Stomach (tissue), 9 donors: ENCODE measurements around the gene SPHK2. TPM values are rescaled to one million over a fixed set of nuclear protein-coding genes. Genes with fewer than 3 reads are reported as not detected.

Source experiments
- DNase-seq, 2 donors: peaks; one replicate each; pipeline versions ENCODE4 v3.0.0 to v3.0.0-alpha.2; 2013 to 2019
- H3K27ac ChIP-seq, 5 donors: fragments of 200-600 bp in 4 of 5; sonication (generic) in 4 of 5; one replicate each; pipeline ENCODE4 v1.5.1; 2013 to 2019; ENCODE audit warnings: mild to moderate bottlenecking in 1 of 5, moderate library complexity in 1 of 5
- H3K27me3 ChIP-seq, 3 donors: fragments of 200-600 bp; sonication (generic); one replicate each; pipeline ENCODE4 v1.5.1; 2017 to 2019; ENCODE audit warnings: mixed run types in 1 of 3
- H3K36me3 ChIP-seq, 4 donors: fragments of 200-600 bp; sonication (generic); 1 replicate in 3 of 4; 2 replicates in 1 of 4; pipeline ENCODE4 v1.5.1; 2016 to 2019
- H3K4me1 ChIP-seq, 4 donors: fragments of 200-600 bp; sonication (generic); one replicate each; pipeline ENCODE4 v1.5.1; 2016 to 2019
- H3K4me3 ChIP-seq, 4 donors: fragments of 200-600 bp; sonication (generic) in 3 of 4; one replicate each; pipeline ENCODE4 v1.5.1; 2016 to 2019; ENCODE audit warnings: mild to moderate bottlenecking in 1 of 4
- H3K9me3 ChIP-seq, 4 donors: fragments of 200-600 bp; sonication (generic); one replicate each; pipeline ENCODE4 v1.5.1; 2016 to 2019
- EP300 ChIP-seq: sonication (generic); formaldehyde crosslinking; IDR thresholded peaks from one replicate; pipeline ENCODE4 v1.6.1; 2017; ENCODE audit warnings: antibody characterized with exemption
- POLR2A ChIP-seq, 4 donors: fragments of 450-650 bp; IDR thresholded peaks; one replicate each; pipeline ENCODE4 v1.6.1; 2016; ENCODE audit warnings: antibody characterized with exemption in 4 of 4, control low read depth in 2 of 4, mild to moderate bottlenecking in 1 of 4, moderate library complexity in 1 of 4
- POLR2AphosphoS5 ChIP-seq, 3 donors: sonication (generic); formaldehyde crosslinking; IDR thresholded peaks; one replicate each; pipeline ENCODE4 v1.6.1; 2016; ENCODE audit warnings: antibody characterized with exemption in 3 of 3
- WGBS, 5 donors: extraction: QIAGEN DNeasy Blood & Tissue Kit in 3 of 5; methylation state at CpG; one replicate each; pipeline versions ENCODE4 v1.1.5 to v1.1.7; 2013 to 2018; 5-methylcytosine and 5-hydroxymethylcytosine counted together
- intact Hi-C: fragments of 100-400 bp; cut with DNase I; formaldehyde crosslinking; loops from one replicate; pipeline ENCODE4 v1.15.1; 2023; ENCODE audit warnings: low total_unique reads
- polyA plus RNA-seq, 3 donors: library from polyadenylated mRNA; stranded (reverse); fragments of 200-250 nt; gene quantifications; one replicate each; pipeline ENCODE4 v1.2.3, GENCODE V29; 2013
- total RNA-seq, 5 donors: library from RNA; depleted of rRNA; stranded (reverse); fragments of >200 nt; gene quantifications; one replicate each; pipeline versions ENCODE4 v1.1.0 to v1.2.3, GENCODE V29; 2014 to 2016
- TF ChIP-seq, protein P1 (sequence below), 7 experiments: fragments of 450-650 bp in 4 of 7; fragments of 200-600 bp in 3 of 7; sonication (generic) in 3 of 7; IDR thresholded peaks; one replicate each; pipeline ENCODE4 v1.5.1; 2016 to 2019; ENCODE audit warnings: antibody characterized with exemption in 7 of 7, control low read depth in 2 of 7, mild to moderate bottlenecking in 1 of 7
- donor health status: healthy with polysubstance abuse.
- donor health status: Bipolar disorder and iron deficiency.
- donor health status: healthy.

SPHK2 gene
- total and polyA plus RNA-seq, 8 donors, result 9.4 to 156 (median 19.6) TPM

DNA sequence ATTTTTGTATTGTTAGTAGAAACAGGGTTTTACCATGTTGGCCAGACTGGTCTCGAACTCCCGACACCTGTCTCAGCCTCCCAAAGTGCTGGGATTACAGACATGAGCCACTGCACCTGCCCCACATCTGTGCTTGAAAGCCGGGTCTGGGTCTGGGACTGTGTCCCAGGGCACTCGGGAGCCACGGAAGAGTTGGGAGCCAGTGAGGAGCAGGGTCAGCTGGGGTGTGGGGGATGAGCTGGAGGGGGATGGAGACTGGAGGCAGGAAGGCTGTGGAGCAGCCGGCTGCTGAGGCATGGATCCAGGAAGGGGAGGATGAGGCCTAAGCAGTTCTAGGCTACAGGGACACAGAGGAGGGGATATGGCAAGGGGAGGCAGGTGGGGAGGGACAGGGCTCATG, 23.5 kb upstream of the SPHK2 start:
- TF ChIP-seq POLR2A (IDR thresholded peaks at IDR 0.05), result no peak
- TF ChIP-seq, protein P1, sequence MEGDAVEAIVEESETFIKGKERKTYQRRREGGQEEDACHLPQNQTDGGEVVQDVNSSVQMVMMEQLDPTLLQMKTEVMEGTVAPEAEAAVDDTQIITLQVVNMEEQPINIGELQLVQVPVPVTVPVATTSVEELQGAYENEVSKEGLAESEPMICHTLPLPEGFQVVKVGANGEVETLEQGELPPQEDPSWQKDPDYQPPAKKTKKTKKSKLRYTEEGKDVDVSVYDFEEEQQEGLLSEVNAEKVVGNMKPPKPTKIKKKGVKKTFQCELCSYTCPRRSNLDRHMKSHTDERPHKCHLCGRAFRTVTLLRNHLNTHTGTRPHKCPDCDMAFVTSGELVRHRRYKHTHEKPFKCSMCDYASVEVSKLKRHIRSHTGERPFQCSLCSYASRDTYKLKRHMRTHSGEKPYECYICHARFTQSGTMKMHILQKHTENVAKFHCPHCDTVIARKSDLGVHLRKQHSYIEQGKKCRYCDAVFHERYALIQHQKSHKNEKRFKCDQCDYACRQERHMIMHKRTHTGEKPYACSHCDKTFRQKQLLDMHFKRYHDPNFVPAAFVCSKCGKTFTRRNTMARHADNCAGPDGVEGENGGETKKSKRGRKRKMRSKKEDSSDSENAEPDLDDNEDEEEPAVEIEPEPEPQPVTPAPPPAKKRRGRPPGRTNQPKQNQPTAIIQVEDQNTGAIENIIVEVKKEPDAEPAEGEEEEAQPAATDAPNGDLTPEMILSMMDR (IDR thresholded peaks at IDR 0.05), result no peak
- no peak for TF ChIP-seq POLR2AphosphoS5 (IDR thresholded peaks at IDR 0.05)
- no peak for TF ChIP-seq EP300
- Histone ChIP-seq H3K27me3 (peaks cover 0 to 18% (median 0%) of the 10 kb centered on the region in 3 donors), H3K4me1 (no peaks in the 10 kb centered on the region), H3K36me3 (no peaks in the 10 kb centered on the region), H3K4me3 (no peak overlapping the region), H3K9me3 (no peaks in the 10 kb centered on the region), H3K27ac (no peak overlapping the region)
- 61 to 85% (median 79%) methylated on average over 3 to 6 of the region's 6 CpGs for WGBS, 5 donors
- no peak for DNase-seq
- intact Hi-C loops, result no loop called here

DNA sequence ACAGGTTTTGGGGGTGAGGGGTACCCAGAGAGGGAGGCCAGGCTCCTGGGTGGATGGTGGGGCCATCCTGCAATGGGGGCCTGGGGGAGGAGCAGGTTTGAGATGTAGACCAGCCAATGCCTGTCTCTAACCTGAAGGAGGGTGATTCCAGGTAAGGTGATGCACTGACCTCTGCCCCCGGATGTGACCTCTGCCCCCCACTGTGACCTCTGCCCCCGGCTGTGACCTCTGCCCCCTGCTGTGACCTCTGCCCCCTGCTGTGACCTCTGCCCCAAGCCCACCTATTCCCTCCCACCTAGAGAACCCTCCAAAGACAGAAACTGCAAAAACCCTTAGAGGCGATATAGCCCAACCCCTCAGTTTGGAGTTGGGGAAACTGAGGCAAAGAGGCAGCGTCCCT, 23.1 kb upstream of the SPHK2 start:
- Histone ChIP-seq H3K4me3 (no peak overlapping the region), H3K27ac (no peak overlapping the region), H3K9me3 (no peaks in the 10 kb centered on the region), H3K36me3 (no peaks in the 10 kb centered on the region), H3K27me3 (peaks cover 0 to 18% (median 0%) of the 10 kb centered on the region in 3 donors), H3K4me1 (no peaks in the 10 kb centered on the region)
- DNase-seq, result no peak
- TF ChIP-seq, protein P1 (IDR thresholded peaks at IDR 0.05), result no peak
- no peak for TF ChIP-seq EP300
- no peak for TF ChIP-seq POLR2AphosphoS5 (IDR thresholded peaks at IDR 0.05)
- no peak for TF ChIP-seq POLR2A (IDR thresholded peaks at IDR 0.05)
- intact Hi-C loops, result no loop called here
- 77 to 93% (median 82%) methylated on average over 3 to 4 of the region's 4 CpGs for WGBS, 5 donors

DNA sequence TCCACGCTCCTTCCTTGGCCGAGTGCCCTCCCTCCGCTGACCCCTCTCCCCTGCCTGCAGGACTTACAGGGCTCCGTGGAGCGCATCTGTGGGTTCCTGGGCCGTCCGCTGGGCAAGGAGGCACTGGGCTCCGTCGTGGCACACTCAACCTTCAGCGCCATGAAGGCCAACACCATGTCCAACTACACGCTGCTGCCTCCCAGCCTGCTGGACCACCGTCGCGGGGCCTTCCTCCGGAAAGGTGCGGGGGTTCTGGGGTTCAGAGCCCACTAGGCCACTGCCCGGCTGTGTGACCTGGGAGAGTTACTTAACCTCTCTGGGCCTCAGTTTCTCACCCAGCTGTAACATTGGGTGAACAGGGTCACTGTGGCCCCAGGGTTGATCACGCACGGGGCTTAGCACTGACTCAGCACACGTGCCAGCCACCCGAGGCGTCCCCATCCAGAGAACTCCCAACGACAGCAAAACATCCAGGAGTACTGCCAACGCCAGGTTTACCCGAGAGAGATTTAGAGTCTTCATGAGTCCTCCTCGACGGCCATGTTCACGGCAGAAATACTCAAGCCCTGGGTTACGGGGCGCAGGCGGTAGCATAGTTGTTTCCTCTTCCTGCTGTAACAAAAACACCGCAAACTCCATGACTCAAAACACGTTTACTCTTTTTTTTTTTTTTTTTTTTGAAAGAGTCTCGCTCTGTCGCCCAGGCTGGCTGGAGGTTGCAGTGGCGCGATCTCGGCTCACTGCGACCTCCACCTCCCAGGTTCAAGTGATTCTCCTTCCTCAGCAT, 22.4 kb upstream of the SPHK2 start:
- WGBS, 5 donors, result 72 to 82% (median 80%) methylated on average over 29 to 39 of the region's 39 CpGs
- Histone ChIP-seq H3K4me1 (no peaks in the 10 kb centered on the region), H3K27me3 (peaks cover 0 to 18% (median 0%) of the 10 kb centered on the region in 3 donors), H3K4me3 (no peak overlapping the region), H3K9me3 (no peaks in the 10 kb centered on the region), H3K36me3 (no peaks in the 10 kb centered on the region), H3K27ac (peak overlapping the region in 1 of 5 donors; percentile 17)
- intact Hi-C loops, result no loop called here
- DNase-seq, result no peak
- TF ChIP-seq POLR2A (IDR thresholded peaks at IDR 0.05) (no peak), EP300 (no peak), POLR2AphosphoS5 (IDR thresholded peaks at IDR 0.05) (no peak)
- TF ChIP-seq, protein P1 (IDR thresholded peaks at IDR 0.05), result no peak

DNA sequence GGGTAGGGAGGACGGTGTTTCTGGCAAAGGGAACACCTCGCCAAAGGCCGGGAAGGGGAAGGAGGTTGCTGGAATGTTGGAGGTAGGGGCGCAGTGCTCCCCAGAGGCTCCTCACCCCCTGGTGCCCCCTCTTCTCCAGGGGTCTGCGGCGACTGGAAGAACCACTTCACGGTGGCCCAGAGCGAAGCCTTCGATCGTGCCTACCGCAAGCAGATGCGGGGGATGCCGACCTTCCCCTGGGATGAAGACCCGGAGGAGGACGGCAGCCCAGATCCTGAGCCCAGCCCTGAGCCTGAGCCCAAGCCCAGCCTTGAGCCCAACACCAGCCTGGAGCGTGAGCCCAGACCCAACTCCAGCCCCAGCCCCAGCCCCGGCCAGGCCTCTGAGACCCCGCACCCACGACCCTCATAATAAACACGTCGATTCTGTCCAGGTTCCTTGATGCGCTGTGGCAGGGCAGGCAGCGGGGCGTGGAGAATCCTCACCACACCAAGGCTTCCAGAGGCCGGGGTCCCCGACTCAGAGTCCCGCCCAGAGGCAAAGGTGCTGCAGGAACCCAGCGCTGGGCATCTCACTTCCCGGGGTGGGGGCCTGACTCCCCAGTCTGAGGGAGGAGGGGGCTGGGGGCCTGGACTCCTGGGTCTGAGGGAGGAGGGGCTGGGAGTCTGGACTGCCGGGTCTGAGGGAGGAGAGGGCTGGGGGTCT, 20.2 kb upstream of the SPHK2 start:
- Histone ChIP-seq H3K4me3 (no peak overlapping the region), H3K9me3 (no peaks in the 10 kb centered on the region), H3K27me3 (peaks cover 0 to 18% (median 0%) of the 10 kb centered on the region in 3 donors), H3K27ac (no peak overlapping the region), H3K4me1 (peaks cover 0 to 4% (median 0%) of the 10 kb centered on the region in 4 donors), H3K36me3 (no peaks in the 10 kb centered on the region)
- DNase-seq, result no peak
- 56 to 84% (median 65%) methylated on average over 12 to 30 of the region's 30 CpGs for WGBS, 5 donors
- TF ChIP-seq EP300 (no peak), POLR2A (IDR thresholded peaks at IDR 0.05) (no peak), POLR2AphosphoS5 (IDR thresholded peaks at IDR 0.05) (no peak)
- TF ChIP-seq, protein P1 (IDR thresholded peaks at IDR 0.05), result no peak
- intact Hi-C loops, result no loop called here
